NCI-H1092 treated with DMSO at 0.1 percent for 48 hours (cell line): Measurements from ENCODE around the gene RIC8B.

Source experiments
- DNase-seq: peaks from one replicate; lab custom pipeline; 2025; lab: John Stamatoyannopoulos, UW

The RIC8B gene

GRCh38 chr12:106868982-106869700 is 94.7 kb downstream of the RIC8B start:
- DNase-seq: no peak

- no peak for DNase-seq
Observed at GRCh38 chr12:106870116-106870515, 95.6 kb downstream of the RIC8B start.

- DNase-seq: no peak
Observed at GRCh38 chr12:106871477-106871876, 97.0 kb downstream of the RIC8B start.

- DNase-seq: no peak
Observed at GRCh38 chr12:106873983-106874382, 99.5 kb downstream of the RIC8B start.

GRCh38 chr12:106878804-106879203 is 104.3 kb downstream of the RIC8B start:
- peak; percentile 19 for DNase-seq

GRCh38 chr12:106879612-106880011 is 105.1 kb downstream of the RIC8B start:
- DNase-seq: no peak

GRCh38 chr12:106883426-106883825 is 108.9 kb downstream of the RIC8B start:
- DNase-seq: no peak

GRCh38 chr12:106885026-106885425 is 110.5 kb downstream of the RIC8B start:
- no peak for DNase-seq

- DNase-seq: no peak
Observed at GRCh38 chr12:106885541-106886249, 111.2 kb downstream of the RIC8B start.

- no peak for DNase-seq
Observed at GRCh38 chr12:106886932-106887331, 112.5 kb downstream of the RIC8B start.

GRCh38 chr12:106888348-106888970 is 114.0 kb downstream of the RIC8B start:
- DNase-seq: no peak

GRCh38 chr12:106889326-106889725 is 114.8 kb downstream of the RIC8B start:
- DNase-seq: no peak

- no peak for DNase-seq
Observed at GRCh38 chr12:106889950-106890626, 115.6 kb downstream of the RIC8B start.

- DNase-seq: no peak
Observed at GRCh38 chr12:106892075-106892474, 117.6 kb downstream of the RIC8B start.

GRCh38 chr12:106893451-106893850 is 119.0 kb downstream of the RIC8B start:
- no peak for DNase-seq

- no peak for DNase-seq
Observed at GRCh38 chr12:106894774-106895173, 120.3 kb downstream of the RIC8B start.

- no peak for DNase-seq
Observed at GRCh38 chr12:106896603-106897002, 122.1 kb downstream of the RIC8B start.

GRCh38 chr12:106897082-106897481 is 122.6 kb downstream of the RIC8B start:
- DNase-seq: peak; percentile 21

- peak; percentile 80 for DNase-seq
Observed at GRCh38 chr12:106897981-106898901, 123.8 kb downstream of the RIC8B start.

- DNase-seq: no peak
Observed at GRCh38 chr12:106900554-106900953, 126.1 kb downstream of the RIC8B start.

GRCh38 chr12:106901276-106901675 is 126.8 kb downstream of the RIC8B start:
- no peak for DNase-seq
